BLaER1 (cell line): ENCODE results near the gene MGAT3.

Experiments used
- H3K27ac ChIP-seq: shearing (Covaris generic); formaldehyde crosslinking; 2 replicates; pipeline ENCODE4 v1.8.1; 2022
- H3K27me3 ChIP-seq: shearing (Covaris generic); formaldehyde crosslinking; 2 replicates; pipeline ENCODE4 v1.8.1; 2022
- H3K36me3 ChIP-seq: shearing (Covaris generic); formaldehyde crosslinking; 2 replicates; pipeline ENCODE4 v1.8.1; 2022
- H3K4me1 ChIP-seq: shearing (Covaris generic); formaldehyde crosslinking; 2 replicates; pipeline ENCODE4 v1.8.1; 2022
- H3K4me2 ChIP-seq: shearing (Covaris generic); formaldehyde crosslinking; 2 replicates; pipeline ENCODE4 v1.8.1; 2022
- H3K4me3 ChIP-seq: shearing (Covaris generic); formaldehyde crosslinking; 2 replicates; pipeline ENCODE4 v1.8.1; 2022
- H3K9ac ChIP-seq: shearing (Covaris generic); formaldehyde crosslinking; 2 replicates; pipeline ENCODE4 v1.8.1; 2022
- H3K9me3 ChIP-seq: shearing (Covaris generic); formaldehyde crosslinking; 2 replicates; pipeline ENCODE4 v1.8.1; 2022
- H4K20me1 ChIP-seq: shearing (Covaris generic); formaldehyde crosslinking; 2 replicates; pipeline ENCODE4 v1.8.1; 2022
- Cebpa-rat ChIP-seq: shearing (Covaris generic); IDR thresholded peaks from 2 replicates; pipeline ENCODE4 v1.8.1; 2022

The MGAT3 gene

DNA sequence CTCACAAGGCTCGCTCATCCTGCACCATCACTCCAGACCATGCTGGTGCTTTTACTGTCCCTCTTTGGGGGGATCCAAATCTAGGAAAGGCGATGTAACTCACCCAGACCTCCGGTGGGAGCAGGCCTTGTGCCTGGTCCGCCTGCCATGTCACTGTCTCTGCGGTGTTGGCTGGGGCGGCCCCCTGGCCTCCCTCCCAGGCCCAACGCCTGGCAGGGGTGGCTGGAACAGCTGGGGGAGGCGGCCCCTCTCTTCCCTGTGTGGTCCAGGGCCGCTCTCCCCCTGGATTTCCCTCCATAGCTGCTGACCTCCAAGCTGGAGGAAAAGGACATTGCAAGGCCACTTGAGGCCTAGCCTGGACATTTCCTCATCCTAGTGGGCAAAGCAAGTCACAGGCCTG is 11.1 kb upstream of the MGAT3 start:
- Histone ChIP-seq H3K4me1 (peaks cover 85% of the 10 kb centered on the region), H3K9ac (peak overlapping the region; percentile 60), H3K4me2 (peak overlapping the region; percentile 92), H4K20me1 (no peaks in the 10 kb centered on the region), H3K36me3 (no peaks in the 10 kb centered on the region), H3K9me3 (no peaks in the 10 kb centered on the region), H3K4me3 (no peak overlapping the region), H3K27me3 (no peaks in the 10 kb centered on the region), H3K27ac (peak overlapping the region; percentile 82)
- TF ChIP-seq Cebpa-rat = no peak

DNA sequence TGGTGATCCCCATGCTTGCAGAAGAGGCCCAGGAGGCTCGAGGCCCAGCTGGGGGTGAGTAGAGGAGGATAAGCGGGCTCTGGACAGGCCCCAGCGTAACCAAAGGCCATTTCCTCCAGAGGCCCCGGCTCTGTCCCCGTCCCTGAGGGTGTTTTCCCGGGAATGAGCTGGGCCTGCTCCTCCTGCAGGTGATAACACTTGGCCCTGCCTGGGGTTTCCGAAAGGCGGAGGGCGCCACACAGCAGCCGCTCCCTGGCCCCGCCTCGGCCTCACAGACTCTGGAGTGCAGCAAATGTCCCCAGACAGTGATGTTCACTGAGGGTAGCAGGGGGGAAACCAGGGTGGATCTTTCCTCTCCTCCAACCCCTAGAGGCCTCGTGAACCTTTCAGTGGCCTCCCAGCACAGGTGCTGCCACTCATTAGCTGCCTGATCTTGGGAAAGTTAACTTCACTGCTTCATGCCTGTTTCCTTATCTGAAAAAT is 10.5 kb upstream of the MGAT3 start:
- Histone ChIP-seq H3K36me3 (no peaks in the 10 kb centered on the region), H3K4me1 (peaks cover 85% of the 10 kb centered on the region), H3K27me3 (no peaks in the 10 kb centered on the region), H3K4me3 (peak overlapping the region; percentile 6; the same call in 1 of the 2 replicates), H3K9me3 (no peaks in the 10 kb centered on the region), H3K27ac (peak overlapping the region; percentile 82), H3K9ac (peak overlapping the region; percentile 60), H4K20me1 (no peaks in the 10 kb centered on the region), H3K4me2 (peak overlapping the region; percentile 92)
- no peak for TF ChIP-seq Cebpa-rat

DNA sequence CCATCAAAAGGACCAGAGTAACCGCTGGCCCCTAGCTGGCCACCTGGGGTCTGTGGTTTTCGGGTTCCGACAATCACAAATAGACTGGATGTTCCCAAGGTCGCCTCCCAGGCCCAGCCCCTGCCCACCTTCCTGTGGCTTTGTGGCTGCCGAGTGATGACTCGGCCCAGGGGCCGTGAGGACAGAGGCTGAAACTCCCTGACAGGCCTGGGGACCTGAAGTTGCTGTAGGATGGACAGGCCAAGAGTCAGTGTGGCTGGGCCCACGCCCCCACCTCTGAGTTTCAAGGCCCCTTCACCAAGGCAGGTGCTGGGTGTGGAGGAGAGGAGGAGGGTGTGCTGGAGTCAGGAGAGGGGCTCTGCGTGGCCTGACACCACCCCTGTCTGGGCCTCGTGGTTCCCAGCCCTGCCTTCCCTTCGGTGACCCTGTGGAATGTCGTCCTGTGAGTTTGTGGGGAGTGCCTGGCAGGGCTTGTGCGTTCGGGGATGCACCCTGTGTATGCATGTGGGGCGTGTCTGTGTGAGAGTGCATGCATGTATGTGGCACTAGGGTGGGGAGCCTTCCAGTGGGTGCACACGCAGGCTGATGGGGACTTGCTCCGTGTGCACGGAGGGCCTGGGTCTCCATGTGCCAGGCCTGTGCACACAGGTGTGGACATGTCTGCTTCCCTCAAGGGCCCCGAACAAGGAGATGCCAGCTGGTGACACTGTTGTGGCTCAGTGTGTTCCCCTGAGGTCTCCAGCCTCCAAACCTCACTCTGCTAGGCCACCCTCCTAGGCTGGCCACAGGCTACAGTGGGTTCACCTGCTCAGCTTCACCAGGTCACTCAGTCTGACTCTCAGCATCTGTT is 8.4 kb upstream of the MGAT3 start:
- Histone ChIP-seq H4K20me1 (no peaks in the 10 kb centered on the region), H3K4me2 (peak overlapping the region; percentile 92), H3K9ac (peak overlapping the region; percentile 36; the same call in 1 of the 2 replicates), H3K27ac (peak overlapping the region; percentile 82), H3K9me3 (no peaks in the 10 kb centered on the region), H3K36me3 (no peaks in the 10 kb centered on the region), H3K27me3 (no peaks in the 10 kb centered on the region), H3K4me1 (peaks cover 86% of the 10 kb centered on the region), H3K4me3 (peak overlapping the region; percentile 14; the same call in 1 of the 2 replicates)
- TF ChIP-seq Cebpa-rat = no peak

DNA sequence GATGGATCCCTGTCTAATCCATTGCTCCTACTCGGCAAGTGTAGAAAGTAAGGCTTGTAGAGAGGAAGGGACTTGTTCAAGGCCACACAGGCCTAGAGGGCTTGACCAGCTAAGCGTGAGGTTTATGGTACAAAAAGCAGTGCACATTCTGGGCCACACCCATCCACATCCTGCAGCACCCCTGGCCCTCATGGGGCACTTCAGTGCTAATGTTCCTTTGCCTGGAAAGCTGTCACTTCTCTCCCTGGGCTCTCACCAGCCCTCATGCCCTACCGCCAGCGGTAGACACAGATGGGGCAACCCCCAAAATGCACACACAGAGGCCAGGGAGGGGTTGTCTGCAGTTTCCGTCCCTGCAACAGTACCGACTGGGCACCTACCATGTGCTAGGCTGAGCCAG is 7.1 kb upstream of the MGAT3 start:
- H3K27me3 ChIP-seq = no peaks in the 10 kb centered on the region
- no peak overlapping the region for H3K27ac ChIP-seq
- H3K4me3 ChIP-seq = no peak overlapping the region
- H4K20me1 ChIP-seq = no peaks in the 10 kb centered on the region
- peaks cover 86% of the 10 kb centered on the region for H3K4me1 ChIP-seq
- no peaks in the 10 kb centered on the region for H3K36me3 ChIP-seq
- peak overlapping the region; percentile 92 for H3K4me2 ChIP-seq
- H3K9ac ChIP-seq = no peak overlapping the region
- H3K9me3 ChIP-seq = no peaks in the 10 kb centered on the region
- no peak for TF ChIP-seq Cebpa-rat

DNA sequence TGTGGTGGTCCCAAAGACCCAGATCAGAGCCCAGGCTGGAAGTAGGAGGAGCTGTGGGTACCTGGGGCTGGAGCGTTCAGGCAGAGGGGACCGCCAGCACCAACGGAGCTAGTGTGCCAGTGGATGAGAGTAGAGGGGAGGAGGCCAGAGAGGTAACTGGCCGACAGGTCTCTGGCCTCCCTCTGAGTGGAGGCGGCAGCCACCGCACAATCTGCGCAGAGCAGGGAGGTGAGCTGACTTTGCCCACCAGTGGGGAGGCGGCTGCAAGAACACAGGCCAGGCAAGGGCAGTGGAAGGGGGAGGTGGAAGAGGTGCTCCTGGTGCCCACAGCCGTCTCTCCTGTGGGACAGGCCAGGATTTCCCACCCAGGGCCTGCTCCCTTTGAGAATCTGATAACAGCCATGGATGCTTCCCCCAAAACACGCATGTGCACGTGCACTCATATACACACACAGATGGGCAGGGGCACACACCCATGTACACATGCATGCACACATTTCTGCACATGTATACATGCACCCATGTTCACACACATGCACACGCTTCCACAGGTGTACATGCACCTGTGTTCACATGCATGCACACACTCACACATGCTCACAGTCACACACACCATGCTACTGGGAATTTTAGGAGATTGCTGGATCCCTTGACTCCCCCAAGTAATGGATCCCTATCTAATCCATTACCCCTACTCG is 6.4 kb upstream of the MGAT3 start:
- H3K4me2 ChIP-seq = no peak overlapping the region
- no peak overlapping the region for H3K9ac ChIP-seq
- H3K4me1 ChIP-seq = peaks cover 81% of the 10 kb centered on the region

DNA sequence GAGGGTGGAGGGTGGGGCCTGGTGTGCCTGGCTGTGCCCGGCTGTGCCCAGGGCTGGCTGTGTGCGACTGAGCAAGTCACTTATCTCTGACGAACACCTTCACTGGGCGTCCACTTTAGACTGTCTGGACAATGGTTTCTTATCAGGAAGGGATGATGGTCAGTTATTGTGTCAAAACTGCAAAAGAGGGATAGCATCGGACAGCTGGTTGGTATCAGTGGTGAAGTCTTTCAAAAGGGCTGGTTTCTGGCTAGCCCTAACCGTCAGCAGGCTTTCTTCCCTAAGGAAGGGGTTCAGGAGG is 4.1 kb upstream of the MGAT3 start:
- Histone ChIP-seq H3K36me3 (no peaks in the 10 kb centered on the region), H3K4me2 (0 out of 2 replicates have a peak overlapping the region, but pooled peaks have one; percentile 1), H3K4me3 (no peak overlapping the region), H3K9me3 (no peaks in the 10 kb centered on the region), H3K4me1 (peaks cover 58% of the 10 kb centered on the region), H3K27me3 (no peaks in the 10 kb centered on the region), H3K9ac (no peak overlapping the region), H4K20me1 (no peaks in the 10 kb centered on the region), H3K27ac (0 out of 2 replicates have a peak overlapping the region, but pooled peaks have one; percentile 0)
- TF ChIP-seq Cebpa-rat = no peak

More for the DNA sequence above, 6.4 kb upstream of the MGAT3 start:
- Histone ChIP-seq H4K20me1 (no peaks in the 10 kb centered on the region), H3K36me3 (no peaks in the 10 kb centered on the region), H3K27me3 (no peaks in the 10 kb centered on the region), H3K4me3 (no peak overlapping the region), H3K9me3 (no peaks in the 10 kb centered on the region), H3K27ac (no peak overlapping the region)
- TF ChIP-seq Cebpa-rat = no peak

DNA sequence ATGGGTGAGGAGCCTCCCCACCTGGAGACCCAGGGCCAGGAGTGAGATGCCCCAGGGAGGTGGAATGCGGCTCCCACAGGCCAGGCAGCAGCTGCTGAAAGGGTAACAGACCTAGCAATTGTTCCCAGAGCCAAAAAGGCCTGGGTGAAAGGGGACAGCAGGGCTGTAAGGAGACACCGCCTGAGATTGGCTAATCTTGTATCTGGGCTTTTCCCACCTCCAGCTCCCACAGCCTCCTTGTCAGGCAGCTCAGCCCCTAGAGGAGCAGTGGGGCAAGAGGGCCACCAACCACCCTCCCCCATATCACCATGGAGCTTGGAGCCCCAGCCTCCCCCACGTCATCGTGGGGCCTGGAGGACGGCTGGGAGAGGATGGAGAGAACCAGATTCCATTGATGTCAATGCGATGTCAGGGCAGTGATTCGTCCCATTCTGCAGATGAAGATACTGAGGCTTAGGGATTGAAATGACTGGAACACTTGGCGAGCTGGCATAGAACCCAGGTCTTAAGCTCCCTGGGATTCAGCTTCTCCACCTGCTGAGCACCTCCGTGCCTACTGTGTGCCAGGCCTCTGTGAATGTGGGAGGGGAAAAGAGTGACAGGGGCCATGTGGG is 2.9 kb upstream of the MGAT3 start:
- Histone ChIP-seq H3K9me3 (no peaks in the 10 kb centered on the region), H3K4me3 (no peak overlapping the region), H3K9ac (no peak overlapping the region), H3K27me3 (peaks cover 7% of the 10 kb centered on the region; the same call in 1 of the 2 replicates), H4K20me1 (no peaks in the 10 kb centered on the region), H3K36me3 (no peaks in the 10 kb centered on the region), H3K27ac (no peak overlapping the region), H3K4me2 (0 out of 2 replicates have a peak overlapping the region, but pooled peaks have one; percentile 25), H3K4me1 (peaks cover 55% of the 10 kb centered on the region)
- no peak for TF ChIP-seq Cebpa-rat

DNA sequence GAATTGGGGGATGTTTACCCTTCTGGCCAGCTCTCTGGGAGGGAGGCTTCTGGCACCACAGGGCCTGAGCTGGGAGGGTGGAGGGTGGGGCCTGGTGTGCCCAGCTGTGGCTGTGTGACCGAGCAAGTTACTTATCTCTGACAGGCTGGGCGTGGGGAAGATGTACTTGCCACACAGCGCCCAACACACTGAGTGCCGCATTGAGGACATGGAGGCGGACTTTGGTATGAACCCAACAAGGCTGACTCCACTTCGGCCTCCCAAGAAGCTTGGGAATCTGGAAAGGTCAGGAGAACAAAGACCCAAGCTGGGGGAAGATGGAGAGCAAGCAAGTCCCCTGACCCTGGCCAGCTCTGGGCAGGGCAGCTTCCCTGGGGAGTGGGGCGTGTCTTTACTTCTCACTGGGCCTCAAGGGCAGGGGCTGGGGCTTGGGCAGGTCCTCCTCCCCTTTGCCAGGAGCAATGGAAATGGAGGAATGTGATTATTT is 2.4 kb upstream of the MGAT3 start:
- H3K27me3 ChIP-seq = peaks cover 7% of the 10 kb centered on the region; the same call in 1 of the 2 replicates
- peaks cover 54% of the 10 kb centered on the region for H3K4me1 ChIP-seq
- no peaks in the 10 kb centered on the region for H3K36me3 ChIP-seq
- H3K9me3 ChIP-seq = no peaks in the 10 kb centered on the region
- H3K27ac ChIP-seq = no peak overlapping the region
- H3K4me2 ChIP-seq = 0 out of 2 replicates have a peak overlapping the region, but pooled peaks have one; percentile 2
- TF ChIP-seq Cebpa-rat = no peak
- no peak overlapping the region for H3K9ac ChIP-seq
- no peaks in the 10 kb centered on the region for H4K20me1 ChIP-seq
- H3K4me3 ChIP-seq = no peak overlapping the region

DNA sequence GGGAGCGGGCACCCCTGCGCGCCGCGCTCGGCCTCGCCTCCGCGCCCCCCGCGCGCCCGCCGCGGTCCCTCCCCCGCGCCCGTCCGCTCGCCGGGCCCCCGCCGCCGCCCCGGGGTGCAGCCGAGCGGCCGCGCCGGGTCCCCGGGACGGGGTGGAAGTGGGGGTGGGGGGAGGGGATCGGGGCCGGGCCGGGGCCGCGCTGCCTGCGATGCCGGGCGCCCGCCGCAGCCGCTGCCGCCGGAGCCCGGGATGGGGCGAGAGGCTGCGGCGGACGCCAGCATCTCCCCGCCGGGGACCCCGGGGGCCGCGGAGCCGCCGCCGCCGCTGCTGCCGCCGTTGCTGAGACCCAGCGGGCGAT is 365 bp downstream of the MGAT3 start:
- peak overlapping the region; percentile 81 for H3K9ac ChIP-seq
- peaks cover 7% of the 10 kb centered on the region; the same call in 1 of the 2 replicates for H3K27me3 ChIP-seq
- H4K20me1 ChIP-seq = no peaks in the 10 kb centered on the region
- peaks cover 43% of the 10 kb centered on the region for H3K4me1 ChIP-seq
- peak overlapping the region; percentile 83 for H3K27ac ChIP-seq
- peak overlapping the region; percentile 93 for H3K4me2 ChIP-seq
- no peaks in the 10 kb centered on the region for H3K9me3 ChIP-seq
- no peak for TF ChIP-seq Cebpa-rat
- H3K4me3 ChIP-seq = peak overlapping the region; percentile 76
- no peaks in the 10 kb centered on the region for H3K36me3 ChIP-seq
